Measurements from ENCODE around the gene ING2.

- TF ChIP-seq CTCF (IDR thresholded peaks at IDR 0.05; ENCODE audit: low read depth, low read length, missing input control): no peak
- TF ChIP-seq, protein P1, sequence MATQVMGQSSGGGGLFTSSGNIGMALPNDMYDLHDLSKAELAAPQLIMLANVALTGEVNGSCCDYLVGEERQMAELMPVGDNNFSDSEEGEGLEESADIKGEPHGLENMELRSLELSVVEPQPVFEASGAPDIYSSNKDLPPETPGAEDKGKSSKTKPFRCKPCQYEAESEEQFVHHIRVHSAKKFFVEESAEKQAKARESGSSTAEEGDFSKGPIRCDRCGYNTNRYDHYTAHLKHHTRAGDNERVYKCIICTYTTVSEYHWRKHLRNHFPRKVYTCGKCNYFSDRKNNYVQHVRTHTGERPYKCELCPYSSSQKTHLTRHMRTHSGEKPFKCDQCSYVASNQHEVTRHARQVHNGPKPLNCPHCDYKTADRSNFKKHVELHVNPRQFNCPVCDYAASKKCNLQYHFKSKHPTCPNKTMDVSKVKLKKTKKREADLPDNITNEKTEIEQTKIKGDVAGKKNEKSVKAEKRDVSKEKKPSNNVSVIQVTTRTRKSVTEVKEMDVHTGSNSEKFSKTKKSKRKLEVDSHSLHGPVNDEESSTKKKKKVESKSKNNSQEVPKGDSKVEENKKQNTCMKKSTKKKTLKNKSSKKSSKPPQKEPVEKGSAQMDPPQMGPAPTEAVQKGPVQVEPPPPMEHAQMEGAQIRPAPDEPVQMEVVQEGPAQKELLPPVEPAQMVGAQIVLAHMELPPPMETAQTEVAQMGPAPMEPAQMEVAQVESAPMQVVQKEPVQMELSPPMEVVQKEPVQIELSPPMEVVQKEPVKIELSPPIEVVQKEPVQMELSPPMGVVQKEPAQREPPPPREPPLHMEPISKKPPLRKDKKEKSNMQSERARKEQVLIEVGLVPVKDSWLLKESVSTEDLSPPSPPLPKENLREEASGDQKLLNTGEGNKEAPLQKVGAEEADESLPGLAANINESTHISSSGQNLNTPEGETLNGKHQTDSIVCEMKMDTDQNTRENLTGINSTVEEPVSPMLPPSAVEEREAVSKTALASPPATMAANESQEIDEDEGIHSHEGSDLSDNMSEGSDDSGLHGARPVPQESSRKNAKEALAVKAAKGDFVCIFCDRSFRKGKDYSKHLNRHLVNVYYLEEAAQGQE (IDR thresholded peaks at IDR 0.05): no peak
- no peak for TF ChIP-seq GABPA (IDR thresholded peaks at IDR 0.05 in 1 of 2, conservative IDR thresholded peaks at IDR 0.05 in 1 of 2)
- no peak for TF ChIP-seq MAX (IDR thresholded peaks at IDR 0.05)
- TF ChIP-seq FOXA1 (IDR thresholded peaks at IDR 0.05): no peak
- no peak for TF ChIP-seq TAF1 (conservative IDR thresholded peaks at IDR 0.05)
- TF ChIP-seq RAD21 (IDR thresholded peaks at IDR 0.05): no peak
- no peak for TF ChIP-seq RXRA (IDR thresholded peaks at IDR 0.05)
- TF ChIP-seq ZBTB33 (IDR thresholded peaks at IDR 0.05): no peak
- no peak for TF ChIP-seq ATF3 (IDR thresholded peaks at IDR 0.05)
- TF ChIP-seq YY1 (IDR thresholded peaks at IDR 0.05): no peak
These were observed 57.0 kb downstream of the ING2 start for GRCh38 chr4:183561905-183562304.

Measured in liver (tissue), 3 donors.